Peyer's patch (tissue), 4 donors: Measurements from ENCODE around the gene ZNF76.

Experiments
- CTCF ChIP-seq, 6 experiments: fragments of 450-650 bp in 4 of 6; fragments of 200-600 bp in 2 of 6; sonication (generic) in 1 of 6; IDR thresholded peaks; one replicate each; pipeline ENCODE4 v1.5.1; 2017 to 2019; ENCODE audit warnings: antibody characterized with exemption in 6 of 6, mild to moderate bottlenecking in 3 of 6, moderate library complexity in 1 of 6
- POLR2A ChIP-seq, 2 donors: fragments of 450-650 bp; IDR thresholded peaks; one replicate each; pipeline ENCODE4 v1.5.1; 2017; ENCODE audit warnings: antibody characterized with exemption in 2 of 2, mild to moderate bottlenecking in 2 of 2, moderate library complexity in 2 of 2

- no peak for TF ChIP-seq CTCF (IDR thresholded peaks at IDR 0.05)
- TF ChIP-seq POLR2A (IDR thresholded peaks at IDR 0.05): no peak
Observed at GRCh38 chr6:35220711-35221110, 38.8 kb upstream of the ZNF76 start.
